GM18909 (cell line): Measurements from ENCODE around the gene ZNF804A.

Experiments
- ATAC-seq: cut with Tn5 transposase; IDR thresholded peaks from one replicate; pipeline ENCODE4 v1.9.1; 2021; ENCODE audit warnings: mild to moderate bottlenecking; ENCODE audit not compliant: unreplicated experiment, poor library complexity

ZNF804A gene

GRCh38 chr2:184598316-184599053 is at the start of gene ZNF804A:
Gene ZNF804A, plus strand, starts transcription at chr2:184598529. Its CDS starts 431 bp downstream, at chr2:184598960.
- peak; percentile 87 for ATAC-seq

- no peak for ATAC-seq
Observed at GRCh38 chr2:184549153-184549552, 49.2 kb upstream of the ZNF804A start.

- no peak for ATAC-seq
Observed at GRCh38 chr2:184551626-184552025, 46.7 kb upstream of the ZNF804A start.

- no peak for ATAC-seq
Observed at GRCh38 chr2:184554736-184555135, 43.6 kb upstream of the ZNF804A start.

- ATAC-seq: no peak
Observed at GRCh38 chr2:184555352-184555751, 43.0 kb upstream of the ZNF804A start.

DNA sequence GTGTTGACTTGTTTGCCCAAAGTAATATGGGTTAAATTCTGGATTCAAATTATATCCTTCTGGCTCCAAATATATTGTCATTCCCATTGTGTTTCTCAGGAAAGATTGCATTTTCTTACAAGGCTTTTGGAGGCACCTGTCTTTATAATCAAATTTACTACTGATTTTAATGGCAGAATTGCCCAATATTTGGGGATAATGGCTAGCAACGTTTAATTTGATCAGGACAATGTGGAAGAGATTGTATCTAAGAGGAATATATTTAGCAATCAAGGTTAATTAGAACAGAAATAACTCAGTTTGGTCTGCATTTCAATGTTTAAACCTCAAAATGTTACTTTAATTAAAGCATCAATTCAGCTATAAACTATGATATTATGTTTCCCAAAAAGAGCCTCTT is 41.7 kb upstream of the ZNF804A start:
- no peak for ATAC-seq

GRCh38 chr2:184558713-184559464 is 39.4 kb upstream of the ZNF804A start:
- no peak for ATAC-seq

GRCh38 chr2:184560603-184561002 is 37.7 kb upstream of the ZNF804A start:
- no peak for ATAC-seq

- ATAC-seq: no peak
Observed at GRCh38 chr2:184562532-184562931, 35.8 kb upstream of the ZNF804A start.

DNA sequence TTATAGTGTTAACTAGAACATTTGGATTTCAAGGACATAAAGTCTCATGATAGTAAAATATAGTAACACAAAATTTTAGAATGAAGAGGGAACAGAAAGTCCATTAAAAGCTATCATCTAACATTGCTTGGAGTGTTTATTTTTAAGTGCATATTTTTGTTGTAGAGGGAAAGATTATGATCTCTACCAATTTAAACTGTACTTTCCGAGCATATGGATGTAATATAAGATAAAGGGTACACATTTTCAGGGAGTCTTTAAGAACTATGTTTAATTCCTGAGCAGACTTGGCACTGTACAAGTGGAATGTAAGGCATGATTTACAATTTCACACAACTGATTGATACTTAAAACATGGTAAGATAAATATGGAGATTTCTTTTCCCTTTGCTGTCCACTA is 34.2 kb upstream of the ZNF804A start:
- no peak for ATAC-seq

GRCh38 chr2:184566716-184567115 is 31.6 kb upstream of the ZNF804A start:
- no peak for ATAC-seq

- ATAC-seq: no peak
Observed at GRCh38 chr2:184577056-184577455, 21.3 kb upstream of the ZNF804A start.

GRCh38 chr2:184577743-184578142 is 20.6 kb upstream of the ZNF804A start:
- ATAC-seq: no peak

- ATAC-seq: no peak
Observed at GRCh38 chr2:184579226-184579625, 19.1 kb upstream of the ZNF804A start.

GRCh38 chr2:184581391-184581790 is 16.9 kb upstream of the ZNF804A start:
- ATAC-seq: no peak

DNA sequence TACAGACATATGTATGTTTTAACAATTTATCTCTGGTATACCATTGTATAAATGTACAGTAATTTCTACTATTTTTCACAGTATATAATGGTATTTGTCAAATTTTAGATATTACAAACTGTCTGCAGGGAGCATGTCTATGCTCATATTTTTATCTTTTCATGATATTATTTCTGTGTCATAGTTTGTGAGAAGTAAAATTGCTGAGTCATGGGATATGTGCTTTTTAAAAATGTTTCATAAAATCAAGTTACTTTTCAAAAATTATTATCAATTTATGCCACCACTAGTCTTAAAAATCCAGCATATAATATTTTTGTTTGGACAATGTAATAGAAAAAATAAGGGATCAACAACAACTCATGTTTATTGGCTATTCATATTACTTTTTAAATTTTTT is 9.1 kb upstream of the ZNF804A start:
- no peak for ATAC-seq

DNA sequence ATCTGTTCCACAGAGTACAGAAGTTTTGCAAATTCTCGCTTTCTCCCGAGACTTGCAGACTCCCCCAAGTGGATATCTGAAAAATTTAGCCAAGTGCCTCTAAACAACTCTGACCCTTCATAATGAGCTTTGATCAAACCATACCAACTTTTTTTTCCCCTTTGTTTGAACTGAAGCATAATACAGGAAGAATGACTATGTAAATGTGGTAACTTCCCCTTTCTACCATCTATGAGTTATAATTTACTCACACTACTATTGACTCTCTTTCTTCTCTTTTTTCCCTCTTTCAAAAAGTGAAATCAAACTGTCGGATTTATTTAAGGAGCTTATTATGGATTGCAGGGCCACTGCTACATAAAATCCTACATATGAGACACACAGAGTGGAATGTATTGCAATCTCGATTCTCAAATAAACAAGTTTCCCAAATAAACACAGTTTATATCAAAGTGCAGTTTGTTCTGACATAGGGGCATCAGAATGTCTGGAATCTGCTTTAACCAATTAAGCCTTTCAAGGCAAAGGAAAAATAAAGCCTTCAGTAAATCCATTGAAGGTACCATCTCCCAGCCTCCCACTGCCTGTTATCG is 1.4 kb upstream of the ZNF804A start:
- peak; percentile 32 for ATAC-seq

DNA sequence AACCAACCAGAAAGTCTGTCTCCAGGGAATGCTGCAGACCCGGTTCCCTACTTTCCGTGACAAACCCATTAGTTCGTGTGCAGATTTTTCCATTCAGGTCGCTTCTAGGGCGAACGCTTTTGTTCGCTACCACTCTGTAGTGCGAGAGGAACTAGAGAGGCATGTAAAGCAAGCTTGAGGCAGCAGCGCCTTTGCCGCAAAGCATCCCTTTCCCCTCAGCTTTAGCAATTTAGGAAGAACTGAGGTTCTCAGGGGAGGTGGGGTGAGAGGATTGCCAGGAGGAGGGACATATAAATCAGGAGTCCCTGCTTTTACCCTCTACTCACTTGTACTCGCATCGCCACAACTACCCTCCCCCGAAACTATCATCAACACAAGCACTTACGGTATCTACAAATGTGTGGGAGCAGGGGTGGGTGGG is 748 bp upstream of the ZNF804A start:
- peak; percentile 29 for ATAC-seq

- peak; percentile 17 for ATAC-seq
Observed at GRCh38 chr2:184598002-184598315, 370 bp upstream of the ZNF804A start.

DNA sequence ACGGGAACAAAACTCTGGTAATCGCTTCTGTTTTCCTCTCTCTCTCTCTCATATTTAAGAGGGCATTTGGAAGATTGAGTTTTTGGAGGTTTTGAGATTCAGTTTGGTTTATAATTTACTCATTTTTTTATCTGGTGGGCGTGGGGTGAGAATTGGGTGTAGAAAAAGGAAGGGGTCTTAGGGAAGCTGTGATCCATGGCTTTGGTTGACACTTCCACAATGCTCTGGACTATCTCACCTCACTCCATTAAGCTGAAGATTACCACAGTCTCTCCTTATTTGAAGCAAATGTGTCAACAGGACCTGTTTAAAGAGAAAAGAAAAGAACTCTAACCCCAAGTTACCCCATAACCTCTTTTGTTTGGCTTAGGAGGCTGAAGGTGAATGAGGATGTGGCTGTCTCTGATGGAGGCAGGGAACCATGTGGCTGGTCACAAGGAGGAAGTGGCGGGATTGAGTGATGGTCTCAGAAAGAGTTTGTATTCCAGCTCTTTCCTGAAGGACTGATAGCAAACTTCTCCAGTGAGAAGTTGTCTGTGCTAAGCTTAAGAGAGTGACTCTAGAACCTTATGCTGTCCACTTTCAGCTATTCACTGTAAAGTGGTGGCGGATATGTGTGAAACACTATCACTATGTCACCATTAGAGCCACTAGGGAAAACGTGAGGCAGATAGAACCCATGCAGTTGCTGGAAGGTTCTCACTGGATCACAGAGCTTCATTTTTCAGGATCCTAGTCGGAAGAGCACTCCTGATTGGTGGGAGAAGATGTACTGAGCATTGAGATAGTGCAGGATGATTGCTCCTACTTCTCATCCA is 934 bp downstream of the ZNF804A start:
- ATAC-seq: no peak

GRCh38 chr2:184599872-184600222 is 1.5 kb downstream of the ZNF804A start:
- ATAC-seq: no peak
